ENCODE results near the gene TENT5C. TPM values are rescaled to one million over a fixed set of nuclear protein-coding genes. Genes with fewer than 3 reads are reported as not detected.

Gene TENT5C
- total RNA-seq, 1 donor from 2014 or later: 4.9 TPM

DNA sequence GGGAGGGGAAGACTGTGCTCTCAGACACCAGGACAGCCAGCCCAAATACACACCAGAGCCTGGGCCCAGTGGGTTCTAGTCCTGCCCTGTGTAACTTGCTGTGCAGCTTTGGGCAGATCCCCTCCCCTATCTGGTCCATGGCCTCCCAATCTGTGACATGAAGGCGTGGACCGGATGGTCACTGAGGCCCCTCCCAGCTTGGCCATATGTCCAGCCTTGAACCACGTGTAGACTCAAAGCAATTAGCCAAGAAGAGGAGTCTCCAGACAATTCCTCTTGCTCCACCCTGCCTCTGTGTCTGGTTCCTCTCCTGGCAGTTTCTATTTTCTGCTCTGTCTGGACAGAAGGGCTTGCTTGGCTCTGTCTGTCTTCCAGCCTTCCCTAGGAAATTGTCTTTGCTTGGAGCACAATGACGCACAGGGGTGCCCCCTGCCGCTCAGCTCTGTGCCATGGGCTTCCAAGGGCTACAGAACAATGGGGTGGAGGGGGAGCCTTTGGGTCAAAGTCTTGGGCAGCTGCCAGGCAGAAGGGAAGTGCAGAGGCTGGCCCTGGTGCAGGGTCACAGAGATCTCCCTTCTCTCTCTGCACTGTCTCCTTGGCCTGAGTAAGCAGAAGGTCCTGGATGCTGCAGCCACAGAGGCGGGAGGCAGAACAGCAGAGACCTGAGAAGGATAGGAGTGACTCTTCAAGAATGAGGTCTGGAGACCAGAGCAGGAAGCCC, 66.1 kb downstream of the TENT5C start:
- no peak for FAIRE-seq
- DNase-seq (ENCODE audit: low spot score in 2 of 2): peak in 1 of 2 donors; percentile 35

DNA sequence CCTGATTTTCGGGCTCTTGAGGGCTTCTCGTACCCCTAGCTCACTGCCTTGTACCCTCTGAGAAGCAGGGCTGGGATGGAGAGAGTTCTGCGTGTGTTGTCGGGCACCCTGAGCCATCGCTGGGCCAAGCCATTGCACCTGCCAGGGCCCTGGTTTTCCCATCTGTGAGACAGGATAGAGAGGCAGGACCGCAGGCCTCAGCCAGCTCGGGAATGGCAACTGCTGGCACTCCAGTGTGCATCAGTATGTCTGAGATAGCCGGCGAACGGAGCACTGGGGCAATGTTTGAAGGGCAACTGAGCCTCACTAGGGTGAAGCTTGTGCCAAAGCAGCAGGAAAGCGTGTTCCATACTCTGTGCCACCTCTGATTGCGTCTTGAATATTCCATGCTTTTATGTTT, 66.9 kb downstream of the TENT5C start:
- DNase-seq (ENCODE audit: low spot score in 2 of 2) (no peak), FAIRE-seq (no peak)

DNA sequence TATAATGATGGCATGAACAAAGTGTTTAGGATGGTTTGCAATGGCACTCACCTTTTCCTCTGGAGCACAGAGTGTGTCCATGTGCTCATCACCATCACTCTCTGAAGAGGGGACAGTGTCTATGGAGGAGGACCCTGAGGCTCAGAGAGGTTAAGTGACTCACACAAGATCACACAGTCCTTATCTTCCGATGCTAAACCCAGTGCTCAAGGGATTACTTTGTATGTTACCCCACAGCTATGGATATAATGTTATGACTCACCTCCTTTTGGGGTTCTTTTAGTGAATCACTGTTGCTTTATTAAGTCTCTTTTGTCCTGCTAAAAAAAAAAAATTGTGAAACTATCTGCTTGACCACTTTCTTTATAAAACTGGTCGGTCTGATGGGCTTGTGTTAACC, 67.6 kb downstream of the TENT5C start:
- DNase-seq (ENCODE audit: low spot score in 2 of 2) (no peak), FAIRE-seq (no peak)

DNA sequence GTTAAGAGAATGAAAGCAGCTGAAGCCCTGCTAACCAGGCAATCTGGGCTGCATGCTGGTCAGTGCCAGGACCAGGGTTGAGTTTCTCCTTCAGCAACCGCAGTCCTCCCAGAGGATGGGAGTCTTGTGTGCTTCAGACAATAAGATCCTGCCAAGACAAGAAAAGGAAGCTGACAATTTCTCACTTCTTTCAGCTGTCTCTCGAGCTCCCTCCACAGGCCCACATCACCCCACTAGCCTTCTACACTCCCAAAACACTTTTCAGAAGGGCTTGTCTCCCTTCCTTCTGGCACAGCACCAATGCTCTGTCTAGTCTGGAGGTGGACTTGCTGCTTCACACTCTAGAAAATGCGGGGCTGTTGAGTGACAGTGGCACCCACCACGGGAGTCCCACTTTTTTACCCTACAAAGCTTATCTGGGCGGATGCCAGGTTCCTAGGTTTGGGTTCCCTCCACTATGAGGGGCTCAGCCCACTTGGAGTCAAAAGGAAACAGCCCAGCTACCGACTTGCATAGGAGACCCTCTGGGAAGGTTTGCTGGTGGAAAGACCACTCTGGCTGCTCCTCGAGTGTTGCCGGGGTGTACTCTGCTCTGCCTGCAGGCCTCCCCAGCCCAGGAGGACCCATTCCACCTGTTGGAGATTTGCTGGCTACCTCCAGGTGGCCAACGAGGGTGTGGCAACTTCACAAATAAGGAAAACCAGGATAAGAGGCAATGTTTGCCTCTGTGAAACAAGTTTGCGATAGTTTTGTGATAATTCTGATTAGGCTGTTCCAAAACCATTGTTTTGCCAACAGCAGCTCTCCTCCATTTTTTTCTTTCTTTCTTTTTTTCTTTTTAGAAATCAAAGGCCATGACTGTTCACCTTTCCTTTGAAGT, 68.9 kb downstream of the TENT5C start:
- FAIRE-seq (no peak), DNase-seq (ENCODE audit: low spot score in 2 of 2) (peak in 1 of 2 donors; percentile 35)

DNA sequence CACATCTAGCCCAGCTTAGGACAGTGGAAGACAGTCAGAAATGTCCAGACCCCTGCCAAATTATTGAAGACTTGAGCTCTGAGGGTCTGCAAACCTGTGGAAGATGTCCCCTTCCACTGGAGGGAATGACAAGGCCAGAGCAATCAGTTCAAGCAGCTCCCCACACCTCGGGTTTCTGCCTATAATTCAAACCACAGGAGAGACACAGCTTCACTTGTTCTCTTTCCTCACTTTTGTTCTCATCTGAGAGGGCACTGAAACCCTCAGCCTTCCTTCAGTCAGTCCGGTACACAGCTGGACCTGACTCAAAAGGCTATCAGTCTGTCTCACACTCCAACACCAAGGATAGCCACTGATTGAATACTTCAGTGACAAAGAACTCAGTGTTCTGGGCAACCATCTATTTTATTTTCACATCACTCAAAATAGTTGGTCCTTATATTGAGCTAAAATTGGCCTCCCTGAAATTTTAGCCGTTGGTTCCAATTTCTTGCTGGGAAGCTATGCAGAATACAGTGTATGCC, 70.1 kb downstream of the TENT5C start:
- no peak for DNase-seq (ENCODE audit: low spot score in 2 of 2)
- no peak for FAIRE-seq

DNA sequence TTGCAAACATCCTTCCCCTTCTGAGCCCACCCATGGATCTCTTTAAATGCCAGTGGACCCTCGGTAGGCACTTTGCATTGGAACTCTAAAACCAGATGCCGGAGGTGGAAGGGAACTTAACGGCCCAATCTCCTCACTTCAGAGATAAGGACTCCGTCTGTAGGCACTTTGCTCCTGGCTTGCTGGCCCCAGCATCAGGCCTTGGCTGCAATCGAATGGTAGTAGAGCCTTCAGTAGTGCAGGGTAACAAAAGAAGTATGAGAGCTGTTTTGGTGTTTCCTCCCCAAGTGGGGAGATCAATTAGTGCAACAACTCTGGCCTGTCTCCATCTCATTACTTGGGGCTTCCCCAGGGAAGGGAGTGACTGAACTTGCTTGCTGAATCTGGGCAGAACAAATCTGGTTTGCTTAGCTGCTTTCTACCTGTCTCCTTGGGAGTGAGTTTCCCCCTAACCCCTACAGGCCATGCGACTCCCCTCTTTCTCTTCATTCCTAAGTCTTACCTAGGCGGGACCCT, 70.8 kb downstream of the TENT5C start:
- FAIRE-seq (no peak), DNase-seq (ENCODE audit: low spot score in 2 of 2) (no peak)

Other genes starting within 250 kb of the TENT5C start
- gene MAN1A2, start 238.6 kb upstream of the TENT5C start, total RNA-seq: 129 TPM